Measurements from ENCODE around the gene SMAD4. TPM values are rescaled to one million over a fixed set of nuclear protein-coding genes. Genes with fewer than 3 reads are reported as not detected.

The SMAD4 gene
- total RNA-seq, 1 experiment from 2014 or later = 172 TPM

DNA sequence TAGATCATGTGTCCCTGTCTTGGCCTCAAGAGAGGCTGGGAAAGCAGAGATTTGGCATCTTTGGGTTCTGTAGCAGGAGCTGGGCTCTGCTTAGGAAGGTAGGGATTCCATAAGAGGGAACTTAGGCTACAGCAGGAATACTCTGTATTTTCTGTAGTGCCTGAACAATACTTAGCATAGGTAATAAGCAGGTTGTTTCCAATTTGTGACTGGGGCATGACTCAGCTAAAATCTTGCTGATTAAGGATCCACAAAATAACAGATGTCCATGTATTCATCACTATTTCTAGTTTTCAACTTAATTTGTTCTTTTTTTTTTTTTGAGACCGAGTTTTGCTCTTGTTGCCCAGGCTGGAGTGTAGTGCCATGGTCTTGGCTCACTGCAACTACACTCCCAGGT, 68.5 kb downstream of the SMAD4 start:
- TF ChIP-seq, protein P1, sequence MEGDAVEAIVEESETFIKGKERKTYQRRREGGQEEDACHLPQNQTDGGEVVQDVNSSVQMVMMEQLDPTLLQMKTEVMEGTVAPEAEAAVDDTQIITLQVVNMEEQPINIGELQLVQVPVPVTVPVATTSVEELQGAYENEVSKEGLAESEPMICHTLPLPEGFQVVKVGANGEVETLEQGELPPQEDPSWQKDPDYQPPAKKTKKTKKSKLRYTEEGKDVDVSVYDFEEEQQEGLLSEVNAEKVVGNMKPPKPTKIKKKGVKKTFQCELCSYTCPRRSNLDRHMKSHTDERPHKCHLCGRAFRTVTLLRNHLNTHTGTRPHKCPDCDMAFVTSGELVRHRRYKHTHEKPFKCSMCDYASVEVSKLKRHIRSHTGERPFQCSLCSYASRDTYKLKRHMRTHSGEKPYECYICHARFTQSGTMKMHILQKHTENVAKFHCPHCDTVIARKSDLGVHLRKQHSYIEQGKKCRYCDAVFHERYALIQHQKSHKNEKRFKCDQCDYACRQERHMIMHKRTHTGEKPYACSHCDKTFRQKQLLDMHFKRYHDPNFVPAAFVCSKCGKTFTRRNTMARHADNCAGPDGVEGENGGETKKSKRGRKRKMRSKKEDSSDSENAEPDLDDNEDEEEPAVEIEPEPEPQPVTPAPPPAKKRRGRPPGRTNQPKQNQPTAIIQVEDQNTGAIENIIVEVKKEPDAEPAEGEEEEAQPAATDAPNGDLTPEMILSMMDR (conservative IDR thresholded peaks at IDR 0.05) = no peak
- H3K4me2 ChIP-seq (ENCODE audit: insufficient read depth, insufficient read length, low read length) = no peak overlapping the region
- H4K8ac ChIP-seq (replicated peaks; ENCODE audit: insufficient read length, low read depth, low read length) = no peak overlapping the region
- no peak overlapping the region for H3T11ph ChIP-seq (ENCODE audit: low read length)
- H2BK120ac ChIP-seq (ENCODE audit: low read depth, low read length, poor library complexity, severe bottlenecking) = no peak overlapping the region
- no peak overlapping the region for H3K14ac ChIP-seq (ENCODE audit: insufficient read depth, low read length)
- H3K23me2 ChIP-seq (ENCODE audit: insufficient read length, low read depth, low read length, poor library complexity, severe bottlenecking) = no peaks in the 10 kb centered on the region
- no peaks in the 10 kb centered on the region for H3K79me2 ChIP-seq (ENCODE audit: insufficient read depth, low read length)
- H4K91ac ChIP-seq (ENCODE audit: insufficient read length, low read depth, low read length) = no peak overlapping the region
- no peak overlapping the region for H2BK15ac ChIP-seq (ENCODE audit: low read depth, low read length)
- no peak for DNase-seq
- no peak overlapping the region for H4K5ac ChIP-seq (ENCODE audit: insufficient read length, low read depth, low read length)
- peaks cover 10 to 13% of the 10 kb centered on the region in 2 experiments; a peak in 4 of 5 replicates for H3K9me3 Mint-ChIP-seq
- no peak overlapping the region for H2BK20ac ChIP-seq (ENCODE audit: low read depth, low read length, poor library complexity, severe bottlenecking)
- no peak overlapping the region for H3K23ac ChIP-seq (ENCODE audit: insufficient read length, low read depth, low read length)
- H3K27me3 Mint-ChIP-seq (ENCODE audit: low read depth) = no peaks in the 10 kb centered on the region; the same call in 1 of the 2 replicates
- no peaks in the 10 kb centered on the region for H3K9me3 ChIP-seq (ENCODE audit: control insufficient read depth, low read depth, low read length)
- WGBS (ENCODE audit: extremely low coverage, insufficient read length, low lambda C conversion rate) = no CpG with 5 or more reads among the region's 1 CpG
- no peak overlapping the region for H3K4me3 Mint-ChIP-seq
- no peaks in the 10 kb centered on the region for H4K20me1 ChIP-seq (ENCODE audit: control insufficient read depth, insufficient read depth, insufficient read length)
- H2BK12ac ChIP-seq (ENCODE audit: insufficient read length, low read depth, low read length) = no peak overlapping the region
- no peaks in the 10 kb centered on the region for H3K27me3 ChIP-seq (ENCODE audit: insufficient read depth, low read length)
- no peak overlapping the region for H3K27ac Mint-ChIP-seq
- H3K36me3 Mint-ChIP-seq (ENCODE audit: insufficient read depth in 1 of 3, low read depth in 3 of 3) = peaks cover 3 to 6% (median 6%) of the 10 kb centered on the region in 3 experiments; a peak in 4 of 7 replicates
- H2AFZ ChIP-seq (ENCODE audit: low read length) = no peak overlapping the region
- H3K4me1 Mint-ChIP-seq = peaks cover 3 to 4% of the 10 kb centered on the region in 2 experiments
- no peak overlapping the region for H3K27ac ChIP-seq (ENCODE audit: insufficient read length, low read depth, low read length)
- H2AK5ac ChIP-seq (ENCODE audit: insufficient read length, low read length) = no peak overlapping the region
- no peaks in the 10 kb centered on the region for H3K4me1 ChIP-seq (ENCODE audit: insufficient read depth, low read length)
- H2BK5ac ChIP-seq (ENCODE audit: insufficient read length, low read length) = no peak overlapping the region
- no peaks in the 10 kb centered on the region for H3K79me1 ChIP-seq (ENCODE audit: insufficient read depth, low read depth, low read length, poor library complexity, severe bottlenecking)
- no peak overlapping the region for H3K56ac ChIP-seq (ENCODE audit: insufficient read length, low read depth, low read length)
- no peak overlapping the region for H3K4ac ChIP-seq (ENCODE audit: low read depth, low read length)
- no peak overlapping the region for H3K18ac ChIP-seq (ENCODE audit: insufficient read length, low read depth, low read length)
- no peak overlapping the region for H3K9ac ChIP-seq (ENCODE audit: extremely low read depth, insufficient read length, low read length)

Data from H9 (cell line).